Suprapubic skin (tissue), 3 donors: ENCODE measurements around the gene LY6G5C.

Experiments used
- CTCF ChIP-seq, 2 donors: fragments of 200-600 bp in 1 of 2; fragments of 450-650 bp in 1 of 2; sonication (generic) in 1 of 2; IDR thresholded peaks; one replicate each; pipeline ENCODE4 v1.5.1; 2016 to 2019; ENCODE audit warnings: antibody characterized with exemption in 2 of 2, mild to moderate bottlenecking in 1 of 2, moderate library complexity in 1 of 2
- EP300 ChIP-seq: sonication (generic); formaldehyde crosslinking; IDR thresholded peaks from one replicate; pipeline ENCODE4 v1.6.1; 2017; ENCODE audit warnings: antibody characterized with exemption
- POLR2A ChIP-seq, 2 donors: fragments of 450-650 bp; IDR thresholded peaks; one replicate each; pipeline ENCODE4 v1.6.1; 2017; ENCODE audit warnings: antibody characterized with exemption in 2 of 2, mild to moderate bottlenecking in 2 of 2, moderate library complexity in 2 of 2

- TF ChIP-seq POLR2A (IDR thresholded peaks at IDR 0.05), result no peak
- no peak for TF ChIP-seq EP300
- no peak for TF ChIP-seq CTCF (IDR thresholded peaks at IDR 0.05)
Measured at GRCh38 chr6:31663961-31664789, 16.7 kb downstream of the LY6G5C start.
